Astrocyte of the hippocampus (primary cell): ENCODE data around the gene SNX9.

ENCODE experiments used
- DNase-seq: peaks from one replicate; pipeline ENCODE4 v3.0.0; 2011; ENCODE audit warnings: low read depth, low spot score

The SNX9 gene

GRCh38 chr6:157804448-157805327, 18.4 kb upstream of the SNX9 start:
- DNase-seq: no peak

- DNase-seq: no peak
Measured at GRCh38 chr6:157806131-157806855, 16.8 kb upstream of the SNX9 start.

GRCh38 chr6:157806856-157807215, 16.2 kb upstream of the SNX9 start:
- no peak for DNase-seq

GRCh38 chr6:157808405-157808950, 14.6 kb upstream of the SNX9 start:
- no peak for DNase-seq

GRCh38 chr6:157809613-157810012, 13.4 kb upstream of the SNX9 start:
- no peak for DNase-seq

GRCh38 chr6:157811137-157811475, 11.9 kb upstream of the SNX9 start:
- no peak for DNase-seq

- no peak for DNase-seq
Measured at GRCh38 chr6:157811476-157812173, 11.4 kb upstream of the SNX9 start.

GRCh38 chr6:157812425-157813171, 10.4 kb upstream of the SNX9 start:
- DNase-seq: no peak

- no peak for DNase-seq
Measured at GRCh38 chr6:157813191-157813590, 9.9 kb upstream of the SNX9 start.

GRCh38 chr6:157813750-157814455, 9.1 kb upstream of the SNX9 start:
- peak; percentile 81 for DNase-seq

GRCh38 chr6:157814883-157815282, 8.2 kb upstream of the SNX9 start:
- DNase-seq: no peak

GRCh38 chr6:157821342-157822033, 1.6 kb upstream of the SNX9 start:
- no peak for DNase-seq

GRCh38 chr6:157822245-157823000, 623 bp upstream of the SNX9 start:
- no peak for DNase-seq

- DNase-seq: peak; percentile 74
Measured at GRCh38 chr6:157823528-157824370, 703 bp downstream of the SNX9 start.

- DNase-seq: no peak
Measured at GRCh38 chr6:157825243-157825904, 2.3 kb downstream of the SNX9 start.

GRCh38 chr6:157830354-157831017, 7.4 kb downstream of the SNX9 start:
- DNase-seq: no peak

GRCh38 chr6:157831018-157831369, 7.9 kb downstream of the SNX9 start:
- DNase-seq: no peak
